K562 (cell line): ENCODE measurements around the gene SEZ6L. TPM values are rescaled to one million over a fixed set of nuclear protein-coding genes. Genes with fewer than 3 reads are reported as not detected.

Source experiments
- ATAC-seq: fragments of 200-7000 bp; cut with Tn5 transposase; 3 replicates; pipeline ENCODE4 v1.9.1; 2020; ENCODE audit warnings: moderate library complexity
- BruUV-seq: library from RNA; stranded (reverse); fragments of 400-500 nt; replicated peaks from 2 replicates; lab custom pipeline; 2021; lab: Mats Ljungman, UMichigan
- CTCF ChIA-PET: fragments of 300-600 bp; formaldehyde crosslinking; extraction: SDS; loops from one replicate; lab custom pipeline; 2021; ENCODE audit warnings: low intra/inter-chr PET ratio; lab: Yijun Ruan, JAX
- POLR2A ChIA-PET: fragments of 300-600, 350-650 bp; sonication (Branson Sonifier 250); formaldehyde crosslinking; extraction: SDS; loops from one replicate; lab custom pipeline; 2021; ENCODE audit warnings: antibody characterized with exemption, inconsistent platforms; lab: Yijun Ruan, JAX
- DNase-seq, 4 experiments: peaks; one replicate each; pipeline versions ENCODE4 v3.0.0 to v3.0.0-alpha.2; 2011 to 2018; ENCODE audit warnings: low spot score in 3 of 4, mixed read lengths in 3 of 4; ENCODE audit errors: extremely low read depth in 1 of 4
- FAIRE-seq: peaks from 2 replicates; lab custom pipeline; 2011; peaks lifted over from hg19 to GRCh38; lab: Jason Lieb, UNC
- H2AFZ ChIP-seq: 2 replicates; pipeline ENCODE4 v1.6.0; 2011; ENCODE audit warnings: low read depth, low read length, control low read depth, inconsistent platforms
- H3K27ac ChIP-seq: fragments of 200-600 bp; 3 replicates; pipeline ENCODE4 v1.8.0; 2011; ENCODE audit warnings: low read depth, mild to moderate bottlenecking, control low read depth, inconsistent platforms, low read length, moderate library complexity, mixed read lengths; ENCODE audit errors: extremely low read depth
- H3K27me3 ChIP-seq, 2 experiments: fragments of 300-600 bp in 1 of 2; 2 replicates in 1 of 2; 3 replicates in 1 of 2; pipeline versions ENCODE4 v1.6.0 to v1.8.0; 2011; ENCODE audit warnings: inconsistent platforms in 2 of 2, low read length in 2 of 2, mild to moderate bottlenecking in 1 of 2, mixed read lengths in 1 of 2, moderate library complexity in 1 of 2; ENCODE audit not compliant: control insufficient read depth in 2 of 2, insufficient read depth in 2 of 2
- H3K36me3 ChIP-seq: fragments of 300-600 bp; 3 replicates; pipeline ENCODE4 v1.8.0; 2011; ENCODE audit warnings: mild to moderate bottlenecking, low read length, inconsistent platforms; ENCODE audit not compliant: control insufficient read depth, insufficient read depth
- H3K4me1 ChIP-seq, 2 experiments: fragments of 200-600 bp in 1 of 2; replicated peaks in 1 of 2; 2 replicates in 1 of 2; 3 replicates in 1 of 2; pipeline versions ENCODE4 v1.5.1 to v1.8.0; 2011; ENCODE audit warnings: inconsistent platforms in 2 of 2, low read length in 2 of 2, mild to moderate bottlenecking in 1 of 2, mixed read lengths in 1 of 2, moderate library complexity in 1 of 2; ENCODE audit not compliant: control insufficient read depth in 2 of 2, insufficient read depth in 2 of 2
- H3K4me2 ChIP-seq: 2 replicates; pipeline ENCODE4 v1.6.1; 2011; ENCODE audit warnings: low read length, control low read depth, inconsistent platforms, mixed read lengths; ENCODE audit not compliant: insufficient read depth
- H3K4me3 ChIP-seq: fragments of 200-600 bp; sonication (generic), shearing (Covaris generic); 2 replicates; pipeline ENCODE4 v1.5.1; 2016; ENCODE audit warnings: control low read depth, inconsistent platforms
- H3K79me2 ChIP-seq: fragments of 200-600 bp; 3 replicates; pipeline ENCODE4 v1.8.0; 2011; ENCODE audit warnings: low read length, inconsistent platforms; ENCODE audit not compliant: control insufficient read depth, insufficient read depth
- H3K9ac ChIP-seq, 2 experiments: 2 replicates each; pipeline versions ENCODE4 v1.6.0 to v1.6.1; 2011; ENCODE audit warnings: low read depth in 2 of 2, low read length in 2 of 2, control low read depth in 1 of 2, inconsistent platforms in 1 of 2, mild to moderate bottlenecking in 1 of 2, mixed read lengths in 1 of 2; ENCODE audit not compliant: insufficient read depth in 1 of 2
- H3K9me1 ChIP-seq: one replicate; pipeline ENCODE4 v1.6.0; 2011; ENCODE audit warnings: inconsistent platforms, mild to moderate bottlenecking, low read length, moderate library complexity; ENCODE audit not compliant: control insufficient read depth, insufficient read depth
- H3K9me3 ChIP-seq: replicated peaks from 2 replicates; pipeline ENCODE4 v1.5.1; 2011; ENCODE audit warnings: low read depth, low read length, inconsistent platforms; ENCODE audit not compliant: control insufficient read depth, insufficient read depth
- H4K20me1 ChIP-seq: replicated peaks from 2 replicates; pipeline ENCODE4 v1.6.1; 2011; ENCODE audit warnings: low read length, inconsistent platforms, mixed read lengths; ENCODE audit not compliant: control insufficient read depth, insufficient read depth
- CEBPG ChIP-seq, 3 experiments: fragments of 200-800 bp in 1 of 3; sonication (Bioruptor generic) in 1 of 3; sonication (generic) in 1 of 3; formaldehyde crosslinking in 1 of 3; IDR thresholded peaks in 2 of 3; conservative IDR thresholded peaks in 1 of 3; 2 replicates each; pipeline versions ENCODE4 v1.6.1 to v1.8.0; 2016 to 2022; ENCODE audit warnings: missing compliant biosample characterization in 2 of 3, missing genetic modification characterization in 2 of 3, mild to moderate bottlenecking in 1 of 3, missing genetic modification reagents in 1 of 3
- CSDE1 ChIP-seq, 2 experiments: fragments of 450-650 bp; IDR thresholded peaks; 2 replicates each; pipeline ENCODE4 v1.6.1; 2016; ENCODE audit warnings: mild to moderate bottlenecking in 1 of 2
- DEAF1 ChIP-seq: fragments of 450-650 bp; formaldehyde crosslinking; IDR thresholded peaks from 2 replicates; pipeline ENCODE4 v1.4.0; 2020; ENCODE audit warnings: mild to moderate bottlenecking, moderate library complexity
- FOXA3 ChIP-seq, 2 experiments: fragments of 450-650 bp in 1 of 2; sonication (generic) in 1 of 2; formaldehyde crosslinking; IDR thresholded peaks in 1 of 2; conservative IDR thresholded peaks in 1 of 2; 2 replicates each; pipeline versions ENCODE4 v1.4.0 to v1.8.0; 2020 to 2022; ENCODE audit warnings: mild to moderate bottlenecking in 2 of 2, missing genetic modification reagents in 1 of 2
- GTF3C2 ChIP-seq: IDR thresholded peaks from 3 replicates; pipeline ENCODE4 v1.6.1; 2011; ENCODE audit warnings: borderline replicate concordance, mild to moderate bottlenecking, moderate library complexity; ENCODE audit not compliant: insufficient read length; ENCODE audit errors: extremely low read depth
- WGBS: fragments of 100-300 bp; shearing (Covaris generic); methylation state at CpG from one replicate; pipeline ENCODE4 v1.1.6; 2016; ENCODE audit warnings: low coverage, mixed read lengths; ENCODE audit not compliant: insufficient coverage; ENCODE audit errors: missing lambda C conversion rate; 5-methylcytosine and 5-hydroxymethylcytosine counted together
- in situ Hi-C: fragments of 300-500 bp; cut with MboI; formaldehyde crosslinking; loops from 4 replicates; pipeline ENCODE4 v1.15.0; 2018; ENCODE audit warnings: inconsistent platforms, mixed read lengths
- intact Hi-C: fragments of 100-400 bp; cut with micrococcal nuclease; formaldehyde crosslinking; loops from 2 replicates; pipeline ENCODE4 v1.14.2; 2022
- polyA plus RNA-seq, 8 experiments: library from polyadenylated mRNA; depleted of rRNA in 4 of 8; stranded (reverse) in 5 of 8; unstranded in 3 of 8; fragments of >200 nt; fragmentation: Nextera tagmentation in 2 of 8; fragmentation: Illumina TruSeq in 1 of 8; extraction: Ambion mirVana in 2 of 8; extraction: Trizol in 1 of 8; gene quantifications; 2 replicates each; pipeline versions ENCODE4 v1.2.1 to v1.2.3, GENCODE V29; 2011 to 2014; ENCODE audit warnings: inconsistent platforms in 1 of 8, missing spikeins in 1 of 8
- total RNA-seq, 7 experiments: library from RNA; depleted of rRNA in 6 of 7; stranded (reverse); fragments of >200 nt in 6 of 7; fragmentation: Illumina TruSeq in 2 of 7; extraction: Trizol in 2 of 7; gene quantifications; 2 replicates each; pipeline versions ENCODE4 v1.2.1 to v1.2.3, GENCODE V29; 2011 to 2021; ENCODE audit warnings: low replicate concordance in 1 of 7
- TF ChIP-seq, protein P1 (sequence below): fragments of 450-650 bp; formaldehyde crosslinking; IDR thresholded peaks from 2 replicates; pipeline ENCODE4 v1.4.0; 2022; ENCODE audit warnings: mild to moderate bottlenecking, moderate library complexity

The SEZ6L gene
- total and polyA plus RNA-seq, 9 of the 15 experiments (the other 6 are each of a cell fraction or from before 2014, with no cell fraction given): not detected

DNA sequence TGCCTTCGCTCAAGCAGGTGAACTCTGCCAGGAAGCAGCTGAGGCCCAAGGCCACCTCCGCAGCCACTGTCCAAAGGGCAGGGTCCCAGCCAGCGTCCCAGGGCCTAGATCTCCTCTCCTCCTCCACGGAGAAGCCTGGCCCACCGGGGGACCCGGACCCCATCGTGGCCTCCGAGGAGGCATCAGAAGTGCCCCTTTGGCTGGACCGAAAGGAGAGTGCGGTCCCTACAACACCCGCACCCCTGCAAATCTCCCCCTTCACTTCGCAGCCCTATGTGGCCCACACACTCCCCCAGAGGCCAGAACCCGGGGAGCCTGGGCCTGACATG is 123.4 kb downstream of the SEZ6L start:
- H3K27ac ChIP-seq: no peak overlapping the region
- no peaks in the 10 kb centered on the region for H3K9me1 ChIP-seq
- in situ Hi-C loops (no loop called here), intact Hi-C loops (no loop called here)
- H3K4me1 ChIP-seq: no peaks in the 10 kb centered on the region
- FAIRE-seq: no peak
- ChIA-PET POLR2A (no interaction called here), CTCF (no interaction called here)
- no peak overlapping the region for H2AFZ ChIP-seq
- no peak overlapping the region for H3K4me3 ChIP-seq
- TF ChIP-seq CSDE1 (IDR thresholded peaks at IDR 0.05) (no peak), DEAF1 (no peak)
- peaks cover 0 to 10% of the 10 kb centered on the region in 2 experiments; a peak in 4 of 5 replicates for H3K27me3 ChIP-seq
- 6% methylated on average over 4 of the region's 13 CpGs for WGBS
- H3K9ac ChIP-seq: no peak overlapping the region
- H3K79me2 ChIP-seq: no peaks in the 10 kb centered on the region
- no peaks in the 10 kb centered on the region for H3K36me3 ChIP-seq
- no peaks in the 10 kb centered on the region for H4K20me1 ChIP-seq
- no peaks in the 10 kb centered on the region for H3K9me3 ChIP-seq
- H3K4me2 ChIP-seq: no peak overlapping the region
- no peak for ATAC-seq
- no peak for DNase-seq
- BruUV-seq: no TSS peak

GRCh38 chr22:26295563-26296126 is 126.4 kb downstream of the SEZ6L start:
- no peak overlapping the region for H3K4me2 ChIP-seq
- FAIRE-seq (no peak), ATAC-seq (peak; percentile 49; the same call in 1 of the 3 replicates), DNase-seq (no peak)
- no peak overlapping the region for H3K27ac ChIP-seq
- WGBS: 20% methylated on average over 3 of the region's 3 CpGs
- ChIA-PET CTCF (no interaction called here), POLR2A (no interaction called here)
- H3K9me3 ChIP-seq: no peaks in the 10 kb centered on the region
- H3K4me3 ChIP-seq: no peak overlapping the region
- H2AFZ ChIP-seq: no peak overlapping the region
- no peak overlapping the region for H3K9ac ChIP-seq
- no peaks in the 10 kb centered on the region for H3K4me1 ChIP-seq
- no peaks in the 10 kb centered on the region for H3K9me1 ChIP-seq
- H3K27me3 ChIP-seq: no peaks in the 10 kb centered on the region; a peak in 3 of 5 replicates
- H3K79me2 ChIP-seq: no peaks in the 10 kb centered on the region
- BruUV-seq: no TSS peak
- H3K36me3 ChIP-seq: no peaks in the 10 kb centered on the region
- in situ Hi-C loops (no loop called here), intact Hi-C loops (no loop called here)
- H4K20me1 ChIP-seq: no peaks in the 10 kb centered on the region
- TF ChIP-seq, protein P1, sequence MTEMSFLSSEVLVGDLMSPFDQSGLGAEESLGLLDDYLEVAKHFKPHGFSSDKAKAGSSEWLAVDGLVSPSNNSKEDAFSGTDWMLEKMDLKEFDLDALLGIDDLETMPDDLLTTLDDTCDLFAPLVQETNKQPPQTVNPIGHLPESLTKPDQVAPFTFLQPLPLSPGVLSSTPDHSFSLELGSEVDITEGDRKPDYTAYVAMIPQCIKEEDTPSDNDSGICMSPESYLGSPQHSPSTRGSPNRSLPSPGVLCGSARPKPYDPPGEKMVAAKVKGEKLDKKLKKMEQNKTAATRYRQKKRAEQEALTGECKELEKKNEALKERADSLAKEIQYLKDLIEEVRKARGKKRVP (CRISPR knock-in tag): peak; percentile 55; the same call in 1 of the 2 replicates
- TF ChIP-seq FOXA3 (CRISPR knock-in tag; conservative IDR thresholded peaks at IDR 0.05 in 1 of 2, IDR thresholded peaks at IDR 0.05 in 1 of 2): 0 out of 4 replicates have a peak, but pooled peaks of 1 of the 2 experiments have one; percentile 29
- TF ChIP-seq CEBPG (CRISPR knock-in tag; IDR thresholded peaks at IDR 0.05): peak; percentile 62
- peak; percentile 38 to 93 for TF ChIP-seq CEBPG (tag; conservative IDR thresholded peaks at IDR 0.05 in 1 of 2, IDR thresholded peaks at IDR 0.05 in 1 of 2)
- no peak for TF ChIP-seq GTF3C2
